Gastrocnemius medialis (tissue), 4 donors: ENCODE data around the gene SLC1A2.

Experiments
- POLR2A ChIP-seq, 2 donors: fragments of 450-650 bp; IDR thresholded peaks; one replicate each; pipeline ENCODE4 v1.6.1; 2017; ENCODE audit warnings: antibody characterized with exemption in 2 of 2, mild to moderate bottlenecking in 2 of 2, moderate library complexity in 2 of 2
- TF ChIP-seq, protein P1 (sequence below), 5 experiments: fragments of 450-650 bp in 3 of 5; fragments of 200-600 bp in 2 of 5; sonication (generic) in 2 of 5; IDR thresholded peaks in 4 of 5; conservative IDR thresholded peaks in 1 of 5; 1 replicate in 4 of 5; 2 replicates in 1 of 5; pipeline ENCODE4 v1.5.1; 2016 to 2019; ENCODE audit warnings: antibody characterized with exemption in 5 of 5, mild to moderate bottlenecking in 3 of 5, moderate library complexity in 3 of 5

DNA sequence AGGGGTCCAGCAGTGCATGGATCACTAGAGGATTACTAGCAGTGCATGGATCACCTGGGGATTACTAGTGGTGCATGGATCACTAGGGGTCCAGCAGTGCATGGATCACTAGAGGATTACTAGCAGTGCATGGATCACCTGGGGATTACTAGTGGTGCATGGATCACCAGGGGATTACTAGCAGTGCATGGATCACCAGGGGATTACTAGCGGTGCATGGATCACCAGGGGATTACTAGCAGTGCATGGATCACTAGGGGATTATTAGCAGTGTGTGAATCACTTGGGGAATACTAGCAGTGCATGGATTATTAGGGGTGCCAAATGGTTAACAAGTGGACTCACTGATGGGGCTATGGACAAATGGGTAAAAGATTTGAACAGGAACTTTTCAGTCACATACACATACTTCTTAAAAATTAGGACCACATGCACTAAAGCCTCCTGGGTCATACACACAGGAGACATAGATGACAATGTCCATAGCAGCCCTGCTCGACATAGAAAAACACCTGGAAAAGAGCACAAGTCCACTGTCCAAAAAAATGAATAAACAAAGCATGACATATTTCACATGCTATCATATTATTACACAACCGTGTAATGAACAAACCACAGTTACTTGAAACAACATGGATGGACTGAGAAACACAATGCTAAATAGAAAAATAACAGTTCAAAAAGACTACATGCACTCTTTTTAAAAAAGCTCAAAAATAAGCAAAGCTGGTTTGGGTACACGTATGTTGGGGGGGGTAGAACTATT is 170.6 kb downstream of the SLC1A2 start:
- TF ChIP-seq, protein P1, sequence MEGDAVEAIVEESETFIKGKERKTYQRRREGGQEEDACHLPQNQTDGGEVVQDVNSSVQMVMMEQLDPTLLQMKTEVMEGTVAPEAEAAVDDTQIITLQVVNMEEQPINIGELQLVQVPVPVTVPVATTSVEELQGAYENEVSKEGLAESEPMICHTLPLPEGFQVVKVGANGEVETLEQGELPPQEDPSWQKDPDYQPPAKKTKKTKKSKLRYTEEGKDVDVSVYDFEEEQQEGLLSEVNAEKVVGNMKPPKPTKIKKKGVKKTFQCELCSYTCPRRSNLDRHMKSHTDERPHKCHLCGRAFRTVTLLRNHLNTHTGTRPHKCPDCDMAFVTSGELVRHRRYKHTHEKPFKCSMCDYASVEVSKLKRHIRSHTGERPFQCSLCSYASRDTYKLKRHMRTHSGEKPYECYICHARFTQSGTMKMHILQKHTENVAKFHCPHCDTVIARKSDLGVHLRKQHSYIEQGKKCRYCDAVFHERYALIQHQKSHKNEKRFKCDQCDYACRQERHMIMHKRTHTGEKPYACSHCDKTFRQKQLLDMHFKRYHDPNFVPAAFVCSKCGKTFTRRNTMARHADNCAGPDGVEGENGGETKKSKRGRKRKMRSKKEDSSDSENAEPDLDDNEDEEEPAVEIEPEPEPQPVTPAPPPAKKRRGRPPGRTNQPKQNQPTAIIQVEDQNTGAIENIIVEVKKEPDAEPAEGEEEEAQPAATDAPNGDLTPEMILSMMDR (IDR thresholded peaks at IDR 0.05 in 4 of 5, conservative IDR thresholded peaks at IDR 0.05 in 1 of 5), result no peak
- TF ChIP-seq POLR2A (IDR thresholded peaks at IDR 0.05), result no peak
